ENCODE data around the gene TNFRSF13B. TPM values are rescaled to one million over a fixed set of nuclear protein-coding genes. Genes with fewer than 3 reads are reported as not detected.
A peak's percentile ranks its signal among the peaks of the same experiment; 100 is the strongest.
"Not testable (repeated sequence)": the region's sequence is repeated elsewhere in the genome, so short reads cannot be mapped to it uniquely, and the experiment has no call there.

The TNFRSF13B gene
- total RNA-seq, 1 donor from 2014 or later = not detected

DNA sequence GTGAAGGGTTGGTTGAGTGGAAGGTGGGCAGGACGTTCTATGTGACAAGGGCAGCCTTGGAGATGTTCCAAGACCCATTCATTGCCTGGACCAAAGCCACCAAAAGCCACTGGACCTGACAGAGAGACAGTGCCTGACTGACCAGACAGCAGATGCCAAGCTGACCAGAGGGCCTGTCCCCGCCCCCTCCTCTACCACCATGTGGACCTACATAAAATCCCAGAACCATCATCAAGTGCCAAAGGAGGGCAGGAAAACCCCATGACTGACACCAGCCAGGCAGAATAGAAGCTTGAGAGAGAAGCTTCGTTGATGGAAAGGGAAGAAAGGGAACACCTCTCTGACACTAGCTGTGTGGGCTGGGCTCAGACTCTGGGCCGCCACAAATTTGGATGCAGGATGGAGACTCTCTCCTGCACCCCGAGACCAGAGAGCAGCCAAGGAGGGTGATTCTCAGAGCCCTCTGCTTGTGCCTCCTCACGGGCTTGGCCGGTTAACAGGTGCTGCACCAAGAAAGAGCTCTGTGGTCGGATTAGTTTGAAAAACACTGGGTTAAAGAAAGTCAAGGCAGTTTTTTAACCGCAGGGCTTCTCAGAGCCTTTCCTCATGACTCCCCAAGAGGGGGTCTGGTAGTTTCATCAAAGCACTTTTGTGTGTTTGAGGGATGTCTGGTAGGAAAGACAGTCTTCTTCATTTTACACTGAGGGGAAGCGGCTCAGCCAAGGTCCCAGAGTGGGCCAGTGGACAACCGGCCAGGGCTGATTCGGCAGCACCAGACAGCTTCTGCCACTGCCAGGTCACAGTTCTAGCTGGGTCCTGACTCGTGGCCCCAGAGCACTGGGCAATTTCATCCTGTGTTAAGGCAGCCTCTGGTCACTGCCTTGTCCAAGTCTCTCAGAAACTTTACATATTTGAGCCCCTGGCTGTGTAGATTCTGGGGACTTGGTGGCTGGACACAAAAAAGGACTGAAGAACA lies 1.7 kb downstream of the TNFRSF13B start:
- FAIRE-seq = no peak
- DNase-seq (ENCODE audit: low spot score in 2 of 2) = no peak

GRCh38 chr17:16968786-16969185 lies 3.1 kb downstream of the TNFRSF13B start:
- DNase-seq (ENCODE audit: low spot score in 2 of 2) (no peak), FAIRE-seq (no peak)

GRCh38 chr17:16962804-16963203 lies 9.1 kb downstream of the TNFRSF13B start:
- DNase-seq (ENCODE audit: low spot score in 2 of 2) (no peak), FAIRE-seq (no peak)

GRCh38 chr17:16961792-16962191 lies 10.1 kb downstream of the TNFRSF13B start:
- DNase-seq (ENCODE audit: low spot score in 2 of 2) (no peak), FAIRE-seq (no peak)

DNA sequence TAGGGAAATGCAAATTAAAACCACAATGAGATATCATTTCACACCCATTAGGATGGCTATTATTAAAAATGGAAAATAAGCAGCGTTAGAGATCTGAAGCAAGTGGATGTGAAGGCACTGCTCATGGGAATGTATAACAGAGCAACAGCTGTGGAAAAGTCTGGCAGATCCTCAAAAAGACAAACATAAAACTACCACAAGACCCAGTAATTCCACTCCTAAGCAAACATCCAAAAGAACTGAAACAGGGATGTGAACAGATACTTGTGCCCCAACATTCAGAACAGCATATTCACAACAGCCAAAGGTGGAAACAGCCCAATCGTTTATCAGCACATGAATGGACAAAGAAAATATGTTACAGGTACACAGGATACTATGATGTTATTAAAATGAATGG lies 10.9 kb downstream of the TNFRSF13B start:
- not testable (repeated sequence) for DNase-seq (ENCODE audit: low spot score in 2 of 2); FAIRE-seq

DNA sequence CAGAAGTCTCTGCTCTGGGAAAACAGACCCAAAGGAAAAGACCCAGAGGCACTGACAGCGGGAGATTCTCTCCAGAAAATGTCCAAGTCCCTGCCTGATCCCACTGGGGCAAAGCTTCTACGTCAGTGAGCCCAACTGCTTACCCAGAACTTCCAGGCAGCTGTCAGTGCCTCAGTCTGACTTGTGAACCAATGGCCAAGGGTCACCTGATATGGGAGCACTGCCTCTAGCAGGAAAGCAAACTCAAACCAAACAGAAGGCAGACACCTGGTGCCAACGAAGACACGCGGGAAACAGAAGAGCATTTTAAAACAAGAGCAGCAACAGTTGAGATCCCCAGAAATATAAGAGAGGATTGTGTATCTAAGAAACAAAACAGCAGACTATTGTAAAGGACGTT lies 16.9 kb downstream of the TNFRSF13B start:
- not testable (repeated sequence) for DNase-seq (ENCODE audit: low spot score in 2 of 2); FAIRE-seq

DNA sequence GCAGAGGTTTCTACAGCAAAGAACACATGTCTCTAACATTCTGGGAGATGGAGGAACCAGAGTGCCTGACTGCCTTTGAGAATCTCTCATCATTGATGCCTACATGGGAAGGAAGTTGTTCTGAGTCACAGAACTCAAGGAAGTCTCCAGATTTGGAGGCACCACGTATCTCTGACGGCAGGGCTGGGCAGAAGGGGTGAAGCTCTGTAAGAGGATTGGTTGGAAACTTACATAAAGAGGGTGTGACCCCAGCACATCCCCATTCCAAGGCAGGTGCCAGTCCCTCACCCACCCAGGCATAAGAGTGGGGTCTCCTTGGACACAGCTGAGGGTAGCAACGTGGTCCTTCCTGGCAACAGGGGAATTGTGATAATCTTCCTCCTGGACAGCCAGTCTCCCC lies 17.4 kb downstream of the TNFRSF13B start:
- FAIRE-seq (no peak), DNase-seq (ENCODE audit: low spot score in 2 of 2) (no peak)

GRCh38 chr17:16953841-16954240 lies 18.1 kb downstream of the TNFRSF13B start:
- DNase-seq (ENCODE audit: low spot score in 2 of 2) (no peak), FAIRE-seq (no peak)

DNA sequence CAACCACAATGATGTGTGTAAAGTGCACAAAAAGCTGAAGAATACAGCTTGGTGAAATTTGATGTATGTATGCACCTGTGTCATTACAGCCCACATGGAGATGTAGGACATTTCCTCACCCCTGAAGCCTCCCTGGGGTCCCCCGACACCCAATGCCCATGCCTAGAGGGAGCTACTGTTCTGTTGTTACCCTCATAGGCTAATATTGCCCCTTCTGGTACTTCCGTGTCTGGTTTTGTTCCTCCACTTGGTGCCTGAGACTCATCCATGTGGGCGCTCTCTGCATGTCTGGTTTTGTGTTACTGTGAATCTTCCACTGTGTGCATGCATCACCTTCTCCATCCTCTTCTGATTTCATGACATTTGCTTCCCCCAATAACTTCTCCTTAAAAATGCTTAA lies 18.6 kb downstream of the TNFRSF13B start:
- FAIRE-seq = no peak
- no peak for DNase-seq (ENCODE audit: low spot score in 2 of 2)

DNA sequence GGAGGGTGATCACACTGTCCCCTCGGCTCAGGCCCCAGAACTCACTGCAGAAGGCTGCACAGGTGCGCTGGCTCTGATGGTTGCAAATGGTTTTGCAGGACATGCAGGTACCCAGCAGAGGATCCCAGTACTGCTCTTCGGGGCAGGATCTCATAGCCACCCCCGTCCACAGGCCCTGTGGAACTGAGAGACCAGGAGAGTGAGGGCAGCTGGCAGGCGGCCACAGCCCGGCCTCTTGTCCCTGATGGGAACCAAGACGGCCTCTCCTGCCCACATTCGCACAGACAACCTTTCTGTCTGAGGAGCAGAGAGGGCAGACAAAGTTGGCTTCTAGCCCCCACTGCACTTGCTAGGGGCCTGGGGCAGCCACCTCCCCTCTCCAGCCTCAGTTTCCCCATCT lies 19.5 kb downstream of the TNFRSF13B start:
- DNase-seq (ENCODE audit: low spot score in 2 of 2) (no peak), FAIRE-seq (no peak)

DNA sequence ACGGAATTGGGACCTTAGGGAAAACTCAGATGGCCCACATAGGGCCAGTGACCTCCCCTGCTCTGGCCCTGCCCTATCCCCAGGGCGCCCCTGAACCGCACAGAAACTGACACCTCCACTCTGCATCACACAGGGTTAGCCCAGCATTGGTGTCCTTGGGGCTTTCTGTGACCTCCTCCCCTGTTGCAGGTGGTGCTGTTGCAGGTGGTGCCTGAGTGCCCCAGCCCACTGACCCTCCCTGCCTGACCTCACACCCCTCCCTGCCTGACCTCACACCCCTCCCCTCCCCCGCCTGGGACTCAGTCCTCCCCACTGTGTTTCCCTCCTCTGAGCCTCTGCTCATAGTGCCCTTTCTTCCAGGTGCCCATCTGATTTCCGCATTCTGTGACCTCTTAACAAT lies 21.4 kb downstream of the TNFRSF13B start:
- no peak for FAIRE-seq
- DNase-seq (ENCODE audit: low spot score in 2 of 2) = no peak

DNA sequence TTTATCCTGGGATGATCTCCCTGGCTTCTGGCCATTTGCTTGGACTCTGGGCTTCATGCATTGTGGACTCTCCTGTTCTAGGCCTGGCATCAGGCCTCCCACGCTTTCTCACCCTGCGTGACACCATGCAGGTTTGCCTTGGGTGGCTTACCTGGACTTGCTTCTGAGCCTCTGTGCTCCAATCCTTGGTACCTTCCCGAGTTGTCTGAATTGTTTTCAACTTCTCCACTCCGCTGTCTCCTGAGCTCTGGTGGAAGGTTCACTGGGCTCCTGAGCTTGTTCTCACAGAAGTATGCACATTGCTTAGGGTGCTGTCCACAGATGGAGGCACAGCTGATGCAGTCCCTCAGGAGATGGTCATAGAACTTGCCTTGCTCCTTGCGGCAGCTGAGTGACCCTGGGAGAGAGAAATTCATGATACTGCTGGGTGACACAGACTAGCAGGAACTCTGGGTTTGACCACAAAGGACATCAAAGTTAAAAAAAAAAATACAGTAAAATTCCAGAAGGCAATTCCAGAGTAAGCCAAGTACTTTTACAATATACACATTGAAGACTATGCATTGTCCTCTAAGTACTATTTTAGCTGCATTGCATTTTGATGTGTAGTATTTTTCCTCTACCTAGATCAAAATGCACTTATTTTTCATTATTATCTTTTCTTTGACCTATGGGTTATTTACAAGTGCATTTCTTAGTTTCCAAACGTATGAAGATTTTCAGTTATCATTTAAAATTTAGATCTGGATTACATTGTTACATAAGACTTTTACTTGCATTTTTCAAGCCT lies 23.1 kb downstream of the TNFRSF13B start:
- DNase-seq (ENCODE audit: low spot score in 2 of 2) (no peak), FAIRE-seq (no peak)

GRCh38 chr17:16947470-16947869 lies 24.4 kb downstream of the TNFRSF13B start:
- DNase-seq (ENCODE audit: low spot score in 2 of 2) = no peak
- FAIRE-seq = peak; percentile 92

- FAIRE-seq (no peak), DNase-seq (ENCODE audit: low spot score in 2 of 2) (no peak)
Observed at GRCh38 chr17:16945663-16946218, 26.2 kb downstream of the TNFRSF13B start.

GRCh38 chr17:16945136-16945482 lies 26.8 kb downstream of the TNFRSF13B start:
- DNase-seq (ENCODE audit: low spot score in 2 of 2) = no peak
- no peak for FAIRE-seq

DNA sequence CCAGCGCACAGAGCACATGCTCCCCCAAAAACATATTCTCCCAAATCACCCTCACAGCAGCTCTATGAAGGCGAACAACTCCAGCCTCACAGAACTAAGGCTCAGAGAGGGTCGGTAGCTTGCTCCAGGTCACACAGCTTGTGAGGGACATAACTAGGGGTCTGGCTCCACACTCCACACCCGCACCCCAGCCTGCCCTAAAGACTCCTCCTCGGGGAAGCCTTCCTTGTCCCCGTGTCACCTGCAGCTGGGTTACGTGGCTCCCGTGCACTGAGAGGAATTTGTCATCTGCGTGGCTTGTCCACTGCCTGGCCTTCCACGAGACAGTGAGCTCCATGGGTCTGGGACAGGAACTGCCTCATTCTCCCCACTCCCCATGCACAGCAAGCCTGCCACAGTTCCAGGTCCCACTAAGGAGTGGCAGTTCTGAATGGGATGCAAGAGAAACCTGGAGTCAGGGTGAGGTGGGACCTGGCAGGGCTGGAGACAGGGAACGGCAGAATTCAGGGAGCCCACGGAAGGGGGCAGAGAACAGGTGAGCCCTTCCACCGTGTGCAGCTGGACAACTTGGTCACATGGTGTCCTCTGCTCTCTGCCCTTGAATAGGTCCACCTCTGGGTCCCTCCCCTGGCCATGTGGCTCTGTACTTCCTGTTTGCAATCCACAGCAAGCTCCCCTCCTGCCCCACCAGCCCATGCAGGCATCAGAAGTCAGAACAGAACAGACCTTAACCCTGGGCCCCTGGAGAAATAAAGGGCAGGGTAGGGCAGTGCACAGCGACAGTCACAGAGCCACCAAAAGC lies 27.4 kb downstream of the TNFRSF13B start:
- DNase-seq (ENCODE audit: low spot score in 2 of 2) (no peak), FAIRE-seq (no peak)

- no peak for FAIRE-seq
- DNase-seq (ENCODE audit: low spot score in 2 of 2) = no peak
Observed at GRCh38 chr17:16943541-16944333, 28.2 kb downstream of the TNFRSF13B start.

- FAIRE-seq (no peak), DNase-seq (ENCODE audit: low spot score in 2 of 2) (no peak)
Observed at GRCh38 chr17:16943032-16943352, 28.9 kb downstream of the TNFRSF13B start.

DNA sequence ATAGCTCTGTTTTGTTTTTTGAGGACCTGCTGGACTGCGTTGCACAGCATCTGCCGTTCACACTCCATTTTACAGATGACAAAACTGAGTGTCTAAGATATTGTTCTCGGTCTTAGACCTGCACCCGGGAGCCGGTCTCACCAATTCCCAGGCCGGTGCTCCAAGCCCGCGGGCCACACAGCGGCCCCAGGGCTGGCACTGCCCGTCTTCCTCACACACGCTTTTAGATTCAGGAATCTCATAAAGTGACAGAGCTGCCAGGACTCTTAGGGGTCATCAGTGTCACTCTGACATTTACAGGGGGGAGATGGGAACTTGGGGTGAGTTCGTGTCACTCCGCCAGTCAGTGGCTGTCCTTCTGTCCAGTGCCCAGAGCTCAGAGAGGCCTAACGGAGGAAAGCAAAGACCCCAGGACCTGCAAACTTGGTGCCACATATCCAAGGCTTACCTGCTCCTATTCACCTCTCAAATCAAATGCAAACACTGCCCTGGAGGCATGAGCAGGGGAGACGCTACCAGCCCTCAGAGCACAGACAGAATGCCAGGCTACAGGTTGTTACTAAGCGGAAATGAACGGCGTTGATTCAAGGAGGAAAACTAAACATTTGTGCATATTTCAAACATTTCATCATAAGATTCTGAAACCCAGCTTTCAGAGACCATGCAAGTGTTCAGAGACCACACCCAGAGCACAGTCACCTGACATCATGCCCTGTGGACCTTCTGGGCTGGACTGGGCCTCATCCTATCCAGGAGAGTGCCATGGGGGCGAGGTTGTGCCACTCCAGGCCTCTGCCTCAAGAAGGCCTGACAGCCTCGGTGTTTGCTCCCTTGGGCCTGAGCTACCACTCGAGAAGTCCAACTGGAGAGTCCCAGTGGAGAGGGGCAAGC lies 29.5 kb downstream of the TNFRSF13B start:
- DNase-seq (ENCODE audit: low spot score in 2 of 2) (no peak), FAIRE-seq (no peak)
